GM12874 (cell line): ENCODE data around the gene PTPRD.

Experiments used
- CTCF ChIP-seq: IDR thresholded peaks from 2 replicates; pipeline ENCODE4 v1.5.1; 2011; ENCODE audit warnings: low read depth, mild to moderate bottlenecking, control low read depth, low read length, moderate library complexity; ENCODE audit not compliant: insufficient read depth

PTPRD gene

DNA sequence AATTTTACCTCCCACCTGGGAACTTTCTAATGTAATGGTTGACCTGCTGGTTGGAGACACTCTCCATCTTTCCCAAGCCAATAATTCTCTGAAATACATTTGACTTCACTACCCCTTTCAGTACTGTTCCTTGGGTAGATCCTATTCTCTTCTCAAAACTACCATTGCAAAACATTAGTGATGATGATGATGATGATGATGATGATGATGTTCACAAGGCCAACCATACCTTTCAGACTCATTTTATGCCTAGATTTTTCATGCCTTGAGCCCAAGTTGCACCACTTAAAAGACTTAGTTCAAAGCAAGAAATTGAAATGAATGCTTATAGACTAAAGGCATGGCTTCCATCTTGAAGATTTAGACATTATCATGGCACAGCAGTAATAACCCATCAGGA lies 1672.2 kb downstream of the PTPRD start:
- TF ChIP-seq CTCF = no peak

- no peak for TF ChIP-seq CTCF
Observed at GRCh38 chr9:8926461-8926860, 1686.3 kb downstream of the PTPRD start.

GRCh38 chr9:8924562-8924961 lies 1688.2 kb downstream of the PTPRD start:
- no peak for TF ChIP-seq CTCF

DNA sequence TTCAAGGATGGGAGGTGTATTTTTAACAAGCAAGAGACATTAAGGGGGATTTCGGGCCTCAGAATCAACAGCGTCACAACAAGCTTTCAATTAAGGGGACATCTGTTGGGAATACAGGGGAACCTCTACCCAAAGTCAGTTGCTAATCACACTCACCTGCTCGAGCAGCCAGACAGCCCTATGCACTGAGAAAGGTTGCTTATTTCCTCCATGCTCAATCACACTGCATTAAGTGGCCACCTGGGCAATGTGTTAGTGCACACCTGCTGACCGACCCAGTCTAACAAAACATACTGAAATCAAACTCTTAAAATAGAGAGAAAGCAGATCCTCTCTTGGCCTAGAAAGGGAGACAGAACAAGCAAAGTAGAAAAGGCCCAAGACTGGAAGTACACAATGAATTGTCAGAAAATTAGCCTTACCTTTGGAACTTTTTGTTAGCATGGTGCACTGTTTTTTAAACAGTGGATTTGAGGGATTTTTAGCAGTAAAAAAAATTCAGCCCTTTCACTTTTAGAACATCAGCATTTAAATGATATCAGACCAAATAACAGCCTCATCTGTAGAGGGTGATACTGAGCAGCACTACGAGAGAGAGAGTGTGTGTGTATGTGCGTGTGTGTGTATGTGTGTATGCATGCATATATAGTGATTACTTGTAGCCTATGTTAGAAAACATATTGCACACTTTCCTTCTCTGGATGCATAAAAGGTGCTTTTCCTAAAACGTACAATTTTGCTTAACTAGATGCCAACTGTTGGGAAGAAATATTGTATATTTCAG lies 1694.7 kb downstream of the PTPRD start:
- no peak for TF ChIP-seq CTCF

DNA sequence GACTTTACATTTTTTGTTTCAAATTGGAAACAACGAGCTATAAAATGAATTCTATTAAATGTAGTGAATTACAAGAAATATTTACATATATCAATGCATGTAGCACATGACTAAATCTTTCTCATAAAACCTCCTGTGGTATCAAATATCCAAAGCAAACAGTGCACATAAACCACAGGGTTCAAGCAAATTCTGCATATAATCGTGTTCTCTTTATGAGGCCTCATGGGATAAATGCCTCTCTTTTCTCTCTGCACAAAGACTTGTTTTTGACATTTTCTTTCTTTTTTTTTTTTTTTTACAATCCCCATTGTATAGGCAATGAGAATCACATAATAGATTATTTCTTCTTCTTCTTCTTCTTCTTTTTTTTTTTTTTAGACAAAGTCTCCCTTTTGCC lies 1696.0 kb downstream of the PTPRD start:
- no peak for TF ChIP-seq CTCF

GRCh38 chr9:8907868-8908267 lies 1704.9 kb downstream of the PTPRD start:
- TF ChIP-seq CTCF = no peak

DNA sequence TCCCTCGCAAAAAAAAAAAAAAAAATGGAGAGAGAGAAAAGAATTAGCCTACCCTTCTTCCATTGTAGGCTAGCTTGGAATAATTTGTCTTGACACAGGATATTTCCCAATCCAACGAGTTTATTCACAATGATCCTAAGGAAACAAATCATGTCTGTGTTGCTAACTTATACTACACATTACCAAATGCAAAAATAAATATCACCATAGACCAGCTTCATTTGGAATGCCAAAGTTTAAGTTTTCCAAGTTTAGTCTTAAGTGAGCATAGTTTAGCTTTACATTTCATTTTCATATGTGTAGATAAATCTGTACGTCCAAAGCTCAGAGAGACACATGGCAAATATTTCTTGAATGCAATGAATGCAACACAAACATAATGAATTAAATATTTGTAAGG lies 1707.1 kb downstream of the PTPRD start:
- TF ChIP-seq CTCF = no peak
